Omental fat pad (tissue), 4 donors: ENCODE results near the gene CDH18. TPM values are rescaled to one million over a fixed set of nuclear protein-coding genes. Genes with fewer than 3 reads are reported as not detected.

Experiments used
- ATAC-seq: fragments of 150-250 bp; one replicate; pipeline ENCODE4 v1.9.1; 2016; ENCODE audit warnings: mild to moderate bottlenecking, moderate library complexity; ENCODE audit not compliant: low FRiP score
- DNase-seq: peaks from one replicate; pipeline ENCODE4 v3.0.0-alpha.2; 2019; ENCODE audit warnings: low spot score
- total RNA-seq, 4 donors: library from RNA; depleted of rRNA; stranded (reverse); fragments of >200 nt; gene quantifications; one replicate each; pipeline ENCODE4 v1.1.0, GENCODE V29; 2016
- TF ChIP-seq, protein P1 (sequence below), 3 donors: fragments of 450-650 bp; IDR thresholded peaks; one replicate each; pipeline ENCODE4 v1.5.1; 2016 to 2017; ENCODE audit warnings: antibody characterized with exemption in 3 of 3, mild to moderate bottlenecking in 3 of 3, moderate library complexity in 2 of 3

Gene CDH18
- total RNA-seq, 4 donors from 2014 or later = not detected

DNA sequence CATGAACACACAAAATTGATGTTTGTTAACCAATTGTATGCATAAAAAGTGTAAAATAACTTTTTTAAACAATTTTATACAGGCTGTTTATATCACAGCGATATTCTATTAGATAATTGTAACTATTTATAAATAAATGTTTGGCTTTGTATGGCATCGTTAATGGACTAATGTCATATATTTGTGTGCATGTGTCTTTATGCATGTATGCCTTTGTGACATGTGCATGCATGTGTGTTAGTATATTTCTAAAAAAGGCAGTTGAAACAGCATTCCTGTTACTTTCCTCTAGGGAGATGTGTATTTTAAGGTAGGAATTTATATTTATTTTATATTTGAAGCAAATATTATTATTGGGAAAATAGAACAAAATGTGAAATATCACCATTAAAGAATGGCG lies 268.9 kb downstream of the CDH18 start:
- ATAC-seq (no peak), DNase-seq (no peak)
- TF ChIP-seq, protein P1, sequence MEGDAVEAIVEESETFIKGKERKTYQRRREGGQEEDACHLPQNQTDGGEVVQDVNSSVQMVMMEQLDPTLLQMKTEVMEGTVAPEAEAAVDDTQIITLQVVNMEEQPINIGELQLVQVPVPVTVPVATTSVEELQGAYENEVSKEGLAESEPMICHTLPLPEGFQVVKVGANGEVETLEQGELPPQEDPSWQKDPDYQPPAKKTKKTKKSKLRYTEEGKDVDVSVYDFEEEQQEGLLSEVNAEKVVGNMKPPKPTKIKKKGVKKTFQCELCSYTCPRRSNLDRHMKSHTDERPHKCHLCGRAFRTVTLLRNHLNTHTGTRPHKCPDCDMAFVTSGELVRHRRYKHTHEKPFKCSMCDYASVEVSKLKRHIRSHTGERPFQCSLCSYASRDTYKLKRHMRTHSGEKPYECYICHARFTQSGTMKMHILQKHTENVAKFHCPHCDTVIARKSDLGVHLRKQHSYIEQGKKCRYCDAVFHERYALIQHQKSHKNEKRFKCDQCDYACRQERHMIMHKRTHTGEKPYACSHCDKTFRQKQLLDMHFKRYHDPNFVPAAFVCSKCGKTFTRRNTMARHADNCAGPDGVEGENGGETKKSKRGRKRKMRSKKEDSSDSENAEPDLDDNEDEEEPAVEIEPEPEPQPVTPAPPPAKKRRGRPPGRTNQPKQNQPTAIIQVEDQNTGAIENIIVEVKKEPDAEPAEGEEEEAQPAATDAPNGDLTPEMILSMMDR (IDR thresholded peaks at IDR 0.05) = no peak

DNA sequence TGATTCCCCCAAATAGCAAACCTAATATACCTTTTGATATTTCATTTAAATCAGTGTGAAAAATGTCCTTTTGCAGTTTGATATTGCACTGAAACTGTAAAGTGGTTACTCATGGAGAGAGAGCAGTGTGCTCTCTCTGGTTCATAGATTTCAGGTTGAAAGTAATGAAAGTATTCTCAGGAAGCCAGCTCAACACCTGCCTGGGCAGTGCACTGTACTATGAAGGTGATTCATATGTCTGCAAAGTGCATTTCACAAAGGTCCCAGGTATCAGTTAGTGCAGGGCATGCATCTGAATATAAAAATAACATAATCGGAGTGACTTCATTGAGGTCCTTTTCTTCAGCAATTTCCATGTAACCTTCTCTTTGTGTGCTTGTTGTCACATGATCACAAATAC lies 274.3 kb downstream of the CDH18 start:
- no peak for ATAC-seq

DNA sequence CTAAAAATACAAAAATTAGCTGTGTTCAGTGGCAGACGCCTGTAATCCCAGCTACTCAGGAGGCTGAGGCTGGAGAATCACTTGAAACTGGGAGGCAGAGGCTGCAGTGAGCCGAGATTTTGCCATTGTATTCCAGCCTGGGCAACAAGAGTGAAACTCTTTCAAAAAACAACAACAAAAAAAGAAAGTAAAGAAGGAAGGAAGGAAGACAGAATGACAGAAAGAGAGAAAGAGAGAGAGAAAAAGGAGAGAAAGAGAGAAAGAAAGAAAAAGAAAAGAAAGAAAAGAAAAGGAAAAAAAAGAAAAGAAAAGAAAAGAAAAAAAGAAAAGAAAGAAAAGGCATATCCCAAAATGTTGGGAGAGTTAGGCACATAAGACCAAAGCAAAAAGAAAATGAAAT lies 278.6 kb downstream of the CDH18 start:
- ATAC-seq (no peak), DNase-seq (no peak)
- TF ChIP-seq, protein P1 (IDR thresholded peaks at IDR 0.05) = no peak

More for the DNA sequence above, 274.3 kb downstream of the CDH18 start:
- TF ChIP-seq, protein P1 (IDR thresholded peaks at IDR 0.05) = no peak
- DNase-seq = no peak

DNA sequence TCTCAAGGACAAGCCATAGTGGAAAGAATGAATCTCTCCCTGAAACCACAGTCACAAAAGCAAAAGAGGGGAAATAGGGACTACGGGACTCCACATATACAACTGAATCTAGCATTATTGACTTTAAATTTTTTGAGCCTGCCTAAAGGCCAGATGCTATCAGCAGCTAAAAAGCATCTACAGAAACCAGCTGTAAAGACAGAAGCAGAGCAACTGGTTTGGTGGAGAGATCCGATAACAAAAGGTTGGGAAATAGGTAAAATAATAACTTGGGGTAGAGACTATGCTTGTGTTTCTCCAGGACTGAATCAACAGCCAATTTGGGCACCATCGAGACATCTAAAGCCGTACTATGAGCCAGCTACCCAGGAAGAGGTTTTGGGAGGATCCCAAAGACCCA lies 281.2 kb downstream of the CDH18 start:
- TF ChIP-seq, protein P1 (IDR thresholded peaks at IDR 0.05) = no peak
- no peak for DNase-seq
- no peak for ATAC-seq

DNA sequence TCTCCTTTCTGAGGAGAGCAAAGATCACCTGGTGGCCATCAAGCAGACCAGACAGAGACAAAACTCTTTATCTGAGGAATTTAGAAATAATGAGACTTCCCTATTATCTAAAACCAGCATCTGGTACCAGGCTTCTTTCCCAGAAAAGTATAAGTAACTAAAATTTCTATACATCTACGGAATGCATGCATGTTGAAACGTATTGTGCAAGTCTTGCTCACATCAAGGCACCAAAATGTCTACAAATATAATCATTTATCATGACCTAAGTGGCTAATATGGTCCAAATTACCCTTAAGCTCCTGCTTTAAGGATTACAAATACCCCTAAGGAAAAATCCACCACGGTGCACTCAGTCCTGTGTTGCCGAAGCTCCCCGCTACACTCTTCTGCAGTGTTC lies 286.3 kb downstream of the CDH18 start:
- ATAC-seq (no peak), DNase-seq (no peak)
- TF ChIP-seq, protein P1 (IDR thresholded peaks at IDR 0.05) = no peak

DNA sequence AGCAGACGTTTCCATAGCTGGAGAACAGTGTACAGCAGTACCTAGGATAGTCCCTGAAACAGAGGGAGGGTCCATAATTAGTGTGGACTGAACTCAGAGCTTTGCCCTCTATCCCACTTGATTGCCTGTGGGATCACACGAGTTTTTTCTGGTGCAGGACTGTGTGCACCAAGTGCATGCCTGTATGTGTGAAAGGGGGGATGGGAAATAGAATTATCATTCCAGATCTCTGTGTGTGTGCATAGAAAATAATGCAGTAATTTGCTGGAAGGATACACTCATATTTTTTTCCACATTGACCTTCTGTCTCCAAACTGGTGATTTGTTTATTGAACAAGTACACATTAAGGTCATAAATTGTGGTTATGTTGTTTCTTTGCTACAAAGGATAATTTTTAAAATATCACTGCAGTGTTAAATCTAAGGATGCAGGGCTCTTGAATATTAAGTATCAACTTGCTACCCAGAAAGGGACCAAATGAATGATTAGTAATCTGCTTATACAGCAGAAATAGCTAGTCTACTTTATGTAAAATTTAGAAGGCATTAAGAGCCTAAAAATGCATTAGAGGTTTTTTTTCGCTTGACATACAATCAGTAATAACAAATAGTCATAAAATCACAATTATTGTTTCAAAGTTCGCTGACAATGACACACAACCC lies 292.9 kb downstream of the CDH18 start:
- no peak for DNase-seq
- ATAC-seq = no peak
- TF ChIP-seq, protein P1 (IDR thresholded peaks at IDR 0.05) = no peak

DNA sequence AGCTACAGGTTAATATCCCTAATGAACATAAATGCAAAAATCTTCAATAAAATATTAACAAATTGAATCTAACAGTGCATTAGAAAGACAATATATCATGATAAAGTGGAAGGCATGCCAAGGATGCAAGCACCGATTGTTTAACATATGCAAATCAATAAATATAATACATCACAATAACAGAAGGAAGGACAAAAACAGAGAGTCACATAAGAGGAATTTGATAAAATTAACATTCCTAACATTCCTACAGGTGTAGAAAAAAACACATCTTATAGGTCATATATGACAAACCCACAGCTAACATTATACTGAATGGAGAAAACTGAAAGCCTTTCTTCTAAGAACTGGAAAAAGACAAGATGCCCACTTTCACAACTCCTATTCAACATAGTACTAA lies 297.0 kb downstream of the CDH18 start:
- DNase-seq (no peak), ATAC-seq (no peak)
- TF ChIP-seq, protein P1 (IDR thresholded peaks at IDR 0.05) = no peak
